Astrocyte (in vitro differentiated cells and primary cell): Measurements from ENCODE around the gene ITPRID2. TPM values are rescaled to one million over a fixed set of nuclear protein-coding genes. Genes with fewer than 3 reads are reported as not detected.
A peak's percentile ranks its signal among the peaks of the same experiment; 100 is the strongest.

Experiments
- DNase-seq: peaks from one replicate; pipeline ENCODE4 v3.0.0-alpha.2; 2010; ENCODE audit warnings: low read depth
- FAIRE-seq: peaks from 2 replicates; lab custom pipeline; 2011; peaks lifted over from hg19 to GRCh38; lab: Jason Lieb, UNC
- H2AFZ ChIP-seq: 2 replicates; pipeline ENCODE4 v1.6.0; 2012; ENCODE audit warnings: low read depth, low read length, inconsistent platforms
- H3K27ac ChIP-seq: 2 replicates; pipeline ENCODE4 v1.5.1; 2011; ENCODE audit warnings: low read depth, low read length, inconsistent platforms
- H3K27me3 ChIP-seq: 2 replicates; pipeline ENCODE4 v1.6.0; 2011; ENCODE audit warnings: low read length, inconsistent platforms; ENCODE audit not compliant: insufficient read depth
- H3K36me3 ChIP-seq: 2 replicates; pipeline ENCODE4 v1.5.1; 2011; ENCODE audit warnings: low read length, inconsistent platforms; ENCODE audit not compliant: insufficient read depth
- H3K4me1 ChIP-seq: 2 replicates; pipeline ENCODE4 v1.5.1; 2011; ENCODE audit warnings: low read length, inconsistent platforms; ENCODE audit not compliant: insufficient read depth
- H3K4me2 ChIP-seq: 2 replicates; pipeline ENCODE4 v1.6.0; 2012; ENCODE audit warnings: low read length, inconsistent platforms
- H3K4me3 ChIP-seq: 2 replicates; pipeline ENCODE4 v1.5.1; 2011; ENCODE audit warnings: low read depth, mild to moderate bottlenecking, low read length, inconsistent platforms; ENCODE audit not compliant: insufficient read depth
- H3K79me2 ChIP-seq: 2 replicates; pipeline ENCODE4 v1.6.0; 2012; ENCODE audit warnings: mild to moderate bottlenecking, low read length, inconsistent platforms; ENCODE audit not compliant: insufficient read depth
- H3K9ac ChIP-seq: 2 replicates; pipeline ENCODE4 v1.6.0; 2012; ENCODE audit warnings: mild to moderate bottlenecking, low read length, inconsistent platforms
- H3K9me3 ChIP-seq: 2 replicates; pipeline ENCODE4 v1.5.1; 2012; ENCODE audit warnings: low read depth, mild to moderate bottlenecking, low read length, inconsistent platforms; ENCODE audit not compliant: insufficient read depth
- H4K20me1 ChIP-seq: 2 replicates; pipeline ENCODE4 v1.6.0; 2012; ENCODE audit warnings: low read length, inconsistent platforms; ENCODE audit not compliant: insufficient read depth
- H3K27ac Mint-ChIP-seq: one replicate; pipeline ENCODE4 v1.8.0; 2021; ENCODE audit warnings: mild to moderate bottlenecking, mixed read lengths; ENCODE audit not compliant: unreplicated experiment
- H3K27me3 Mint-ChIP-seq: one replicate; pipeline ENCODE4 v1.8.0; 2021; ENCODE audit warnings: low read depth, mixed read lengths; ENCODE audit not compliant: unreplicated experiment
- H3K36me3 Mint-ChIP-seq: one replicate; pipeline ENCODE4 v1.8.0; 2021; ENCODE audit warnings: low read depth, mixed read lengths; ENCODE audit not compliant: unreplicated experiment
- H3K4me1 Mint-ChIP-seq: one replicate; pipeline ENCODE4 v1.8.0; 2021; ENCODE audit warnings: low read depth, mixed read lengths; ENCODE audit not compliant: unreplicated experiment
- H3K4me3 Mint-ChIP-seq: one replicate; pipeline ENCODE4 v1.8.0; 2021; ENCODE audit warnings: mild to moderate bottlenecking, moderate library complexity, mixed read lengths; ENCODE audit not compliant: unreplicated experiment
- H3K9me3 Mint-ChIP-seq: one replicate; pipeline ENCODE4 v1.8.0; 2021; ENCODE audit warnings: mild to moderate bottlenecking, mixed read lengths; ENCODE audit not compliant: unreplicated experiment
- EZH2 ChIP-seq: IDR thresholded peaks from 2 replicates; pipeline ENCODE4 v1.6.1; 2012; ENCODE audit warnings: mild to moderate bottlenecking, low read length, inconsistent platforms; ENCODE audit not compliant: insufficient read depth
- total RNA-seq: library from RNA; stranded (reverse); gene quantifications from 2 replicates; pipeline ENCODE4 v1.2.1, GENCODE V29; 2021
- TF ChIP-seq, protein P1 (sequence below): IDR thresholded peaks from 2 replicates; pipeline ENCODE4 v1.5.1; 2011; ENCODE audit warnings: low read depth, mild to moderate bottlenecking, inconsistent platforms, low read length, moderate library complexity; ENCODE audit not compliant: insufficient read depth

Gene ITPRID2
- total RNA-seq, 1 donor from 2014 or later = 272 TPM

- Histone ChIP-seq H3K9me3 (no peaks in the 10 kb centered on the region), H3K27me3 (no peaks in the 10 kb centered on the region), H3K4me3 (no peak overlapping the region), H3K4me2 (peak overlapping the region; percentile 10), H3K9ac (no peak overlapping the region), H3K27ac (peak overlapping the region; percentile 28), H4K20me1 (no peaks in the 10 kb centered on the region), H3K79me2 (no peaks in the 10 kb centered on the region), H2AFZ (no peak overlapping the region), H3K36me3 (no peaks in the 10 kb centered on the region), H3K4me1 (peaks cover 11% of the 10 kb centered on the region)
- H3K27ac Mint-ChIP-seq = peak overlapping the region; percentile 29
- H3K4me3 Mint-ChIP-seq = no peak overlapping the region
- H3K36me3 Mint-ChIP-seq = no peaks in the 10 kb centered on the region
- DNase-seq = no peak
- no peaks in the 10 kb centered on the region for H3K9me3 Mint-ChIP-seq
- TF ChIP-seq, protein P1, sequence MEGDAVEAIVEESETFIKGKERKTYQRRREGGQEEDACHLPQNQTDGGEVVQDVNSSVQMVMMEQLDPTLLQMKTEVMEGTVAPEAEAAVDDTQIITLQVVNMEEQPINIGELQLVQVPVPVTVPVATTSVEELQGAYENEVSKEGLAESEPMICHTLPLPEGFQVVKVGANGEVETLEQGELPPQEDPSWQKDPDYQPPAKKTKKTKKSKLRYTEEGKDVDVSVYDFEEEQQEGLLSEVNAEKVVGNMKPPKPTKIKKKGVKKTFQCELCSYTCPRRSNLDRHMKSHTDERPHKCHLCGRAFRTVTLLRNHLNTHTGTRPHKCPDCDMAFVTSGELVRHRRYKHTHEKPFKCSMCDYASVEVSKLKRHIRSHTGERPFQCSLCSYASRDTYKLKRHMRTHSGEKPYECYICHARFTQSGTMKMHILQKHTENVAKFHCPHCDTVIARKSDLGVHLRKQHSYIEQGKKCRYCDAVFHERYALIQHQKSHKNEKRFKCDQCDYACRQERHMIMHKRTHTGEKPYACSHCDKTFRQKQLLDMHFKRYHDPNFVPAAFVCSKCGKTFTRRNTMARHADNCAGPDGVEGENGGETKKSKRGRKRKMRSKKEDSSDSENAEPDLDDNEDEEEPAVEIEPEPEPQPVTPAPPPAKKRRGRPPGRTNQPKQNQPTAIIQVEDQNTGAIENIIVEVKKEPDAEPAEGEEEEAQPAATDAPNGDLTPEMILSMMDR = no peak
- TF ChIP-seq EZH2 = no peak
- peaks cover 11% of the 10 kb centered on the region for H3K4me1 Mint-ChIP-seq
- H3K27me3 Mint-ChIP-seq = no peaks in the 10 kb centered on the region
- FAIRE-seq = no peak
These were observed 56.7 kb downstream of the ITPRID2 start for GRCh38 chr2:181948227-181948626.

DNA sequence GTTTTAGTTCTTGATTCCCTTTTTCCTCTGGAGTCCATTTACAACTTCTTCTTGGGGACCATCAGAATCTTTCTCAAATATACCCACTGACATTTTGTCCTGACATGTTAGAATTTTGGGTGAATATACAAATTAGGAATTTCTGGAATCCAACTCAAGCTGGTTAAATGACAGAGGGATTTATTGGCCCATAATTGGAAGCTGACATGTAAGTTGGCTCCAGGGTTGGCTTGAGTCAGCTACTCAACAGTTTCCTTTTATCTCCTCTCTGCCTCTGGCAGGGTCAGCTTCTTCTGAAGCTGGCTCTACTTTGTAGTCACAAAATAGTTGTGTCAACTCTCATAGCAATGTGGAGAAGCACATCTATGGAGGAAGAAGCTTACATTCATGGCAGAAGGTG is 57.5 kb downstream of the ITPRID2 start:
- TF ChIP-seq, protein P1 = no peak
- no peak for TF ChIP-seq EZH2
- H3K9me3 Mint-ChIP-seq = no peaks in the 10 kb centered on the region
- no peaks in the 10 kb centered on the region for H3K79me2 ChIP-seq
- H3K27me3 Mint-ChIP-seq = no peaks in the 10 kb centered on the region
- FAIRE-seq (peak; percentile 55), DNase-seq (peak; percentile 60)
- no peak overlapping the region for H3K9ac ChIP-seq
- H4K20me1 ChIP-seq = no peaks in the 10 kb centered on the region
- no peaks in the 10 kb centered on the region for H3K27me3 ChIP-seq
- no peak overlapping the region for H2AFZ ChIP-seq
- no peak overlapping the region for H3K4me2 ChIP-seq
- H3K36me3 Mint-ChIP-seq = no peaks in the 10 kb centered on the region
- no peak overlapping the region for H3K4me3 Mint-ChIP-seq
- H3K27ac Mint-ChIP-seq = no peak overlapping the region
- peaks cover 15% of the 10 kb centered on the region for H3K4me1 ChIP-seq
- H3K27ac ChIP-seq = no peak overlapping the region
- no peaks in the 10 kb centered on the region for H3K36me3 ChIP-seq
- H3K4me1 Mint-ChIP-seq = peaks cover 11% of the 10 kb centered on the region
- no peaks in the 10 kb centered on the region for H3K9me3 ChIP-seq
- no peak overlapping the region for H3K4me3 ChIP-seq

- no peaks in the 10 kb centered on the region for H4K20me1 ChIP-seq
- H3K9me3 Mint-ChIP-seq = no peaks in the 10 kb centered on the region
- H3K36me3 Mint-ChIP-seq = no peaks in the 10 kb centered on the region
- FAIRE-seq (no peak), DNase-seq (no peak)
- no peak overlapping the region for H3K4me2 ChIP-seq
- no peaks in the 10 kb centered on the region for H3K79me2 ChIP-seq
- H3K9ac ChIP-seq = no peak overlapping the region
- H3K4me3 Mint-ChIP-seq = no peak overlapping the region
- H3K4me1 ChIP-seq = peaks cover 26% of the 10 kb centered on the region
- H3K27me3 Mint-ChIP-seq = no peaks in the 10 kb centered on the region
- H3K9me3 ChIP-seq = no peaks in the 10 kb centered on the region
- H3K27ac ChIP-seq = no peak overlapping the region
- H3K4me3 ChIP-seq = no peak overlapping the region
- H3K4me1 Mint-ChIP-seq = peaks cover 4% of the 10 kb centered on the region
- H3K27me3 ChIP-seq = no peaks in the 10 kb centered on the region
- TF ChIP-seq EZH2 = no peak
- TF ChIP-seq, protein P1 = no peak
- H2AFZ ChIP-seq = no peak overlapping the region
- H3K27ac Mint-ChIP-seq = no peak overlapping the region
- H3K36me3 ChIP-seq = no peaks in the 10 kb centered on the region
These were observed 61.1 kb downstream of the ITPRID2 start for GRCh38 chr2:181952404-181953226.
